Hepatocyte (in vitro differentiated cells): Measurements from ENCODE around the gene HAND1.

Source experiments
- EZH2 ChIP-seq: fragments of 200-600 bp; sonication (generic); IDR thresholded peaks from 2 replicates; pipeline ENCODE4 v1.6.1; 2016; ENCODE audit warnings: antibody characterized with exemption, mild to moderate bottlenecking, borderline replicate concordance
- EZH2phosphoT487 ChIP-seq: fragments of 200-600 bp; sonication (generic); IDR thresholded peaks from one replicate; pipeline ENCODE4 v1.6.1; 2018; ENCODE audit warnings: antibody characterized with exemption, mild to moderate bottlenecking, low read depth, moderate library complexity; ENCODE audit not compliant: unreplicated experiment, severe bottlenecking
- TF ChIP-seq, protein P1 (sequence below): fragments of 200-600 bp; sonication (generic); IDR thresholded peaks from 2 replicates; pipeline ENCODE4 v1.5.1; 2016; ENCODE audit warnings: antibody characterized with exemption, mild to moderate bottlenecking; ENCODE audit not compliant: poor library complexity

DNA sequence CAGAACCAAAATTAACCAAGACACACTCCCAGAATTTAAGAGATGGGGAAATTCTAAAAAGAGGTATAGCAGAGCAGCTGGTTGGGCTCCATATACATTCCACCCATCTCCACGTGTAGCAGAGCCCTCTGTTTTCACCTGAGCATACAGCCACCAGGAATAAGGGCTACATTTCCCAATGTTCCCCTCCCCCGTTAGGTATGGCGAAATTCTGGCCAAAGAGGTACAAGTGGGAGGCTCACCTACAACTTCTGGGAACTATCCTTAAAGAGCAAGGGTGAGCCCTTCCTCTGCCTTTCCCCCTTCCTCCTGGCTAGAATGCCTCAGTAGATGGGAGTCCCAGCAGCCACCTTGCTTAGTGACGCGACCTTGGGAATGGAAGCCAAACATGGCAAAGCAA, 37.5 kb downstream of the HAND1 start:
- no peak for TF ChIP-seq EZH2phosphoT487
- TF ChIP-seq EZH2 = no peak
- TF ChIP-seq, protein P1, sequence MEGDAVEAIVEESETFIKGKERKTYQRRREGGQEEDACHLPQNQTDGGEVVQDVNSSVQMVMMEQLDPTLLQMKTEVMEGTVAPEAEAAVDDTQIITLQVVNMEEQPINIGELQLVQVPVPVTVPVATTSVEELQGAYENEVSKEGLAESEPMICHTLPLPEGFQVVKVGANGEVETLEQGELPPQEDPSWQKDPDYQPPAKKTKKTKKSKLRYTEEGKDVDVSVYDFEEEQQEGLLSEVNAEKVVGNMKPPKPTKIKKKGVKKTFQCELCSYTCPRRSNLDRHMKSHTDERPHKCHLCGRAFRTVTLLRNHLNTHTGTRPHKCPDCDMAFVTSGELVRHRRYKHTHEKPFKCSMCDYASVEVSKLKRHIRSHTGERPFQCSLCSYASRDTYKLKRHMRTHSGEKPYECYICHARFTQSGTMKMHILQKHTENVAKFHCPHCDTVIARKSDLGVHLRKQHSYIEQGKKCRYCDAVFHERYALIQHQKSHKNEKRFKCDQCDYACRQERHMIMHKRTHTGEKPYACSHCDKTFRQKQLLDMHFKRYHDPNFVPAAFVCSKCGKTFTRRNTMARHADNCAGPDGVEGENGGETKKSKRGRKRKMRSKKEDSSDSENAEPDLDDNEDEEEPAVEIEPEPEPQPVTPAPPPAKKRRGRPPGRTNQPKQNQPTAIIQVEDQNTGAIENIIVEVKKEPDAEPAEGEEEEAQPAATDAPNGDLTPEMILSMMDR = no peak
